HG03457 (cell line): ENCODE measurements around the gene HCFC1.

Experiments
- ATAC-seq: cut with Tn5 transposase; IDR thresholded peaks from one replicate; pipeline ENCODE4 v1.9.1; 2021; ENCODE audit warnings: moderate number of reproducible peaks; ENCODE audit not compliant: unreplicated experiment

Gene HCFC1

GRCh38 chrX:153925739-153926551 is 45.7 kb downstream of the HCFC1 start, which contains the start of gene ARHGAP4:
TSS of gene ARHGAP4 (minus strand) at chrX:153926264. CDS start at chrX:153926202, 62 bp downstream.
- no peak for ATAC-seq

- no peak for ATAC-seq
Observed at GRCh38 chrX:153925387-153925738, 46.3 kb downstream of the HCFC1 start.

- ATAC-seq = no peak
Observed at GRCh38 chrX:153924149-153924861, 47.3 kb downstream of the HCFC1 start.

- ATAC-seq = no peak
Observed at GRCh38 chrX:153922932-153923857, 48.4 kb downstream of the HCFC1 start.

- ATAC-seq = no peak
Observed at GRCh38 chrX:153921511-153922446, 49.8 kb downstream of the HCFC1 start.

GRCh38 chrX:153921070-153921469 is 50.5 kb downstream of the HCFC1 start:
- ATAC-seq = no peak

GRCh38 chrX:153920546-153920945 is 51.1 kb downstream of the HCFC1 start:
- no peak for ATAC-seq

GRCh38 chrX:153919281-153919680 is 52.3 kb downstream of the HCFC1 start:
- ATAC-seq = no peak

GRCh38 chrX:153917869-153918268 is 53.7 kb downstream of the HCFC1 start:
- no peak for ATAC-seq

GRCh38 chrX:153913701-153914100 is 57.9 kb downstream of the HCFC1 start:
- ATAC-seq = no peak

- no peak for ATAC-seq
Observed at GRCh38 chrX:153913211-153913610, 58.4 kb downstream of the HCFC1 start.

GRCh38 chrX:153911798-153912197 is 59.8 kb downstream of the HCFC1 start:
- no peak for ATAC-seq

- ATAC-seq = no peak
Observed at GRCh38 chrX:153910446-153910845, 61.2 kb downstream of the HCFC1 start.

GRCh38 chrX:153909980-153910360 is 61.6 kb downstream of the HCFC1 start:
- no peak for ATAC-seq

- ATAC-seq = no peak
Observed at GRCh38 chrX:153909024-153909979, 62.3 kb downstream of the HCFC1 start.

GRCh38 chrX:153908219-153908860 is 63.3 kb downstream of the HCFC1 start:
- no peak for ATAC-seq

GRCh38 chrX:153907456-153907855 is 64.2 kb downstream of the HCFC1 start:
- ATAC-seq = no peak

GRCh38 chrX:153906126-153906917 is 65.3 kb downstream of the HCFC1 start:
- ATAC-seq = no peak
